Fibroblast of lung (primary cell): ENCODE measurements around the gene ASXL1. TPM values are rescaled to one million over a fixed set of nuclear protein-coding genes. Genes with fewer than 3 reads are reported as not detected.

Source experiments
- DNase-seq, 2 donors: peaks; one replicate each; pipeline versions ENCODE4 v3.0.0 to v3.0.0-alpha.2; 2010; ENCODE audit warnings: low read depth in 2 of 2
- H2AFZ ChIP-seq: 2 replicates; pipeline ENCODE4 v1.5.1; 2012; ENCODE audit warnings: low read length, control low read depth, inconsistent platforms
- H3K27ac ChIP-seq: 2 replicates; pipeline ENCODE4 v1.5.1; 2011; ENCODE audit warnings: low read length, control low read depth; ENCODE audit not compliant: insufficient read depth
- H3K27me3 ChIP-seq: 2 replicates; pipeline ENCODE4 v1.5.1; 2011; ENCODE audit warnings: mild to moderate bottlenecking, low read length; ENCODE audit not compliant: control insufficient read depth, insufficient read depth
- H3K36me3 ChIP-seq: 2 replicates; pipeline ENCODE4 v1.5.1; 2011; ENCODE audit warnings: low read length; ENCODE audit not compliant: control insufficient read depth, insufficient read depth
- H3K4me1 ChIP-seq: 2 replicates; pipeline ENCODE4 v1.5.1; 2011; ENCODE audit warnings: low read length; ENCODE audit not compliant: control insufficient read depth, insufficient read depth; ENCODE audit errors: extremely low read depth
- H3K4me2 ChIP-seq: 2 replicates; pipeline ENCODE4 v1.5.1; 2011; ENCODE audit warnings: low read length, control low read depth; ENCODE audit not compliant: insufficient read depth; ENCODE audit errors: extremely low read depth
- H3K4me3 ChIP-seq, 4 experiments: fragments of 200-600 bp in 1 of 4; sonication (generic) in 1 of 4; replicated peaks in 1 of 4; 2 replicates each; pipeline ENCODE4 v1.5.1; 2011 to 2016; ENCODE audit warnings: low read length in 4 of 4, low read depth in 3 of 4, mild to moderate bottlenecking in 3 of 4, control low read depth in 2 of 4, inconsistent platforms in 1 of 4, mixed read lengths in 1 of 4; ENCODE audit not compliant: insufficient read depth in 1 of 4; ENCODE audit errors: control extremely low read depth in 1 of 4
- H3K79me2 ChIP-seq: 2 replicates; pipeline ENCODE4 v1.5.1; 2012; ENCODE audit warnings: mild to moderate bottlenecking, low read length, inconsistent platforms; ENCODE audit not compliant: control insufficient read depth, insufficient read depth
- H3K9ac ChIP-seq: 2 replicates; pipeline ENCODE4 v1.5.1; 2011; ENCODE audit warnings: mild to moderate bottlenecking, low read length, control low read depth; ENCODE audit not compliant: insufficient read depth
- H3K9me3 ChIP-seq: 2 replicates; pipeline ENCODE4 v1.5.1; 2012; ENCODE audit warnings: low read depth, low read length; ENCODE audit not compliant: control insufficient read depth, insufficient read depth
- H4K20me1 ChIP-seq: 2 replicates; pipeline ENCODE4 v1.5.1; 2011; ENCODE audit warnings: low read length; ENCODE audit not compliant: control insufficient read depth, insufficient read depth; ENCODE audit errors: extremely low read depth
- EZH2 ChIP-seq: IDR thresholded peaks from 2 replicates; pipeline ENCODE4 v1.5.1; 2012; ENCODE audit warnings: low read length, control low read depth, mild to moderate bottlenecking; ENCODE audit errors: missing control alignments
- polyA plus RNA-seq, 2 donors: library from polyadenylated mRNA; depleted of rRNA in 1 of 2; stranded (reverse) in 1 of 2; unstranded in 1 of 2; fragments of >200 nt; gene quantifications; 2 replicates each; pipeline ENCODE4 v1.2.1, GENCODE V29; 2011 to 2012; ENCODE audit warnings: missing spikeins in 1 of 2
- total RNA-seq: library from RNA; depleted of rRNA; stranded (reverse); fragments of >200 nt; gene quantifications from 2 replicates; pipeline ENCODE4 v1.2.1, GENCODE V29; 2014
- TF ChIP-seq, protein P1 (sequence below), 2 donors: IDR thresholded peaks in 1 of 2; conservative IDR thresholded peaks in 1 of 2; 1 replicate in 1 of 2; 2 replicates in 1 of 2; pipeline ENCODE4 v1.5.1; 2011 to 2012; ENCODE audit warnings: low read length in 2 of 2, control low read depth in 1 of 2, inconsistent platforms in 1 of 2, low read depth in 1 of 2, mild to moderate bottlenecking in 1 of 2

The ASXL1 gene
- total and polyA plus RNA-seq, 2 donors (not counting 1 experiment from before 2014, with no cell fraction given): 38.0 to 41.1 TPM

DNA sequence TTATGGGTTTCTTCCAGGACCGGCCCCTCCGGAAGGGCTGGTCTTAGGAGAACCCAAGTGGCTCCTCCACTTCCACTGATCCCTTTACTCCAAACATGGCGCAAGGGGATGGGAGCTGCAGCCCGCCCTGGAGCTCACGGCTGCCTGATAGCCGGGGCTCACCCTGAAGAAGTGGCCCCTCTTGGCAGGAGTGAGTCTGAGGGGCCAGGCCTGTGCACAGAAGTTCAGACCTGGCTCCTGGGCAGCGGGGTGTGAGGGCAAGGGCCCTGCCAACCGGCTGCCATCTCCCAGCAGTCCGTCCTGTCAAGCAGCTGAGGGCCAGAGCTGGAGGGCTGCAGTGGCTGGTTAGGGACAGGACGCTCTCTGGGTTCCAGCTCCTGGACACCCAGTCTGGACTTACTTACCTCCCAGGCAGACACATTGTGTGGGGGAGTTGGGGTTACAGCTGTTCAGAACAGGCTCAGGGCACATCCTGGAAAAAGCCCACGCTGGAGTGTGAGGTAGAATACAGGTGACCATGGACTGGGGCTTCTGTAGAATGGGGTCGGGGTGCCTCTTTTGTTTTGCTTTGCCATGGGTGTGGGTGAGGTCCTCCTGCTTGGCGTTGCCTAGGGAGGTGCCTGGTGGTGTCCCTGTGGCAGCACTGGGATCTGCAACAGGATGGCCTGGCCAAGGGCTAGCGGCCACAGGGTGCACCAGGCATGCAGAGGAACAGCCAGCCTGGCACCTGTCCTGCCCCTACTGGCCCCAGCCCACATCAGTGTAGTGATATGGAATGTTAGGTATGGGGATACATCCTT, 88.4 kb downstream of the ASXL1 start:
- no peaks in the 10 kb centered on the region for H3K79me2 ChIP-seq
- H3K4me3 ChIP-seq: no peak overlapping the region
- no peak overlapping the region for H3K27ac ChIP-seq
- H3K4me1 ChIP-seq: no peaks in the 10 kb centered on the region
- no peaks in the 10 kb centered on the region for H3K27me3 ChIP-seq
- no peak overlapping the region for H2AFZ ChIP-seq
- H3K9ac ChIP-seq: no peak overlapping the region
- no peaks in the 10 kb centered on the region for H4K20me1 ChIP-seq
- DNase-seq: no peak
- H3K9me3 ChIP-seq: no peaks in the 10 kb centered on the region
- H3K36me3 ChIP-seq: peaks cover 13% of the 10 kb centered on the region
- H3K4me2 ChIP-seq: no peak overlapping the region
- TF ChIP-seq, protein P1, sequence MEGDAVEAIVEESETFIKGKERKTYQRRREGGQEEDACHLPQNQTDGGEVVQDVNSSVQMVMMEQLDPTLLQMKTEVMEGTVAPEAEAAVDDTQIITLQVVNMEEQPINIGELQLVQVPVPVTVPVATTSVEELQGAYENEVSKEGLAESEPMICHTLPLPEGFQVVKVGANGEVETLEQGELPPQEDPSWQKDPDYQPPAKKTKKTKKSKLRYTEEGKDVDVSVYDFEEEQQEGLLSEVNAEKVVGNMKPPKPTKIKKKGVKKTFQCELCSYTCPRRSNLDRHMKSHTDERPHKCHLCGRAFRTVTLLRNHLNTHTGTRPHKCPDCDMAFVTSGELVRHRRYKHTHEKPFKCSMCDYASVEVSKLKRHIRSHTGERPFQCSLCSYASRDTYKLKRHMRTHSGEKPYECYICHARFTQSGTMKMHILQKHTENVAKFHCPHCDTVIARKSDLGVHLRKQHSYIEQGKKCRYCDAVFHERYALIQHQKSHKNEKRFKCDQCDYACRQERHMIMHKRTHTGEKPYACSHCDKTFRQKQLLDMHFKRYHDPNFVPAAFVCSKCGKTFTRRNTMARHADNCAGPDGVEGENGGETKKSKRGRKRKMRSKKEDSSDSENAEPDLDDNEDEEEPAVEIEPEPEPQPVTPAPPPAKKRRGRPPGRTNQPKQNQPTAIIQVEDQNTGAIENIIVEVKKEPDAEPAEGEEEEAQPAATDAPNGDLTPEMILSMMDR (conservative IDR thresholded peaks at IDR 0.05 in 1 of 2, IDR thresholded peaks at IDR 0.05 in 1 of 2; ENCODE audit: low read depth in 1 of 2, low read length in 2 of 2): no peak
- no peak for TF ChIP-seq EZH2

DNA sequence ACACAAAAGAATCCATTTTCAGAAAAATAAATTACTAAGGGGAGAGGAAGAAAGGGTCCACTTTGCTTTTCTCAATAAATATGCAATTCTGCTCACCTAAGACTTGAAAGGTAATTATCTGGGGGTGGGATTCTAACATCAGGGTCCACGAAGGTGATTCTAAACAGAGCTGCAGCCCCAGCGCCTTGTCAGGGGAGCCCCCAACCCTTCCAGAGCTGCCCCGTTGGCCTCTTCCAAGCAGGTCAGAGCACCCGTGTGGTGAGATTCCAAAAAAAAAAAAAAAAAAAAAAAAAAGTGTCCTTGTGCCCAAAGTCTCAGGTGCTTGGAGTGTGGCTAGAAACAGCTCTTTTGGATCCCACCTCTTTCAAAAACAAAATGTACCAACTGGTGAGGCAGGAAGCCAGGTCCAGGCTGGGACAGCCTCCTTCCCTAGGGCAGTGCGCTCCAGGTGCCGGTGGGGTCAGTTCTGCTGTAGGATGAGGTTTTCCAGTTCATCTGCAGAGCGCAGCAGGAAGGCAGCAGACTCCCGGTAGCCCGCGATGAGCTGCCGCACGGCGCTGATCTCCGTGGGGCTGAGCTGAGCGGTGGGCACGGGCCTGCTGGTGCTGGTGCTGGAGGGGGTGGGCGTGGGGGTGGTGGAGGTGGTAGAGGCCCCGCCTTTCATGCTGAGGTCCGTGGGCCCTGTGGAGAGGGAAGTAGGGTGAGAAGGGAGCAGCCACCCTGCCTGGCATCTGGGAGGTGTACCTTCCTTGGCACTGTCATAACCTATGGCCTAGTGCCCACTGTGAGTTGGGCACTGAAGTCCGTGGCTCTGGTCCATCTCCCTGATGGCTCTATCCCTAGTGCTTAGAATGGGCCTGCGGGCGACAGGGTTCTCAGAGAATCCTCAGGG, 89.3 kb downstream of the ASXL1 start:
- Histone ChIP-seq H3K27me3 (no peaks in the 10 kb centered on the region), H3K36me3 (peaks cover 16% of the 10 kb centered on the region), H3K4me3 (no peak overlapping the region), H3K9me3 (no peaks in the 10 kb centered on the region), H2AFZ (no peak overlapping the region), H3K79me2 (no peaks in the 10 kb centered on the region), H3K27ac (no peak overlapping the region), H4K20me1 (no peaks in the 10 kb centered on the region), H3K4me1 (no peaks in the 10 kb centered on the region), H3K9ac (no peak overlapping the region), H3K4me2 (no peak overlapping the region)
- DNase-seq: no peak
- no peak for TF ChIP-seq EZH2
- TF ChIP-seq, protein P1 (conservative IDR thresholded peaks at IDR 0.05 in 1 of 2, IDR thresholded peaks at IDR 0.05 in 1 of 2; ENCODE audit: low read depth in 1 of 2, low read length in 2 of 2): no peak
